GM19452 (cell line): ENCODE results near the gene KCNJ4.

Source experiments
- ATAC-seq: cut with Tn5 transposase; IDR thresholded peaks from one replicate; pipeline ENCODE4 v1.9.1; 2021; ENCODE audit not compliant: unreplicated experiment

KCNJ4 gene

GRCh38 chr22:38453996-38454352, 1.0 kb downstream of the KCNJ4 start:
- no peak for ATAC-seq

GRCh38 chr22:38453066-38453672, 1.8 kb downstream of the KCNJ4 start:
- ATAC-seq, result no peak

GRCh38 chr22:38452373-38453065, 2.5 kb downstream of the KCNJ4 start:
- no peak for ATAC-seq

DNA sequence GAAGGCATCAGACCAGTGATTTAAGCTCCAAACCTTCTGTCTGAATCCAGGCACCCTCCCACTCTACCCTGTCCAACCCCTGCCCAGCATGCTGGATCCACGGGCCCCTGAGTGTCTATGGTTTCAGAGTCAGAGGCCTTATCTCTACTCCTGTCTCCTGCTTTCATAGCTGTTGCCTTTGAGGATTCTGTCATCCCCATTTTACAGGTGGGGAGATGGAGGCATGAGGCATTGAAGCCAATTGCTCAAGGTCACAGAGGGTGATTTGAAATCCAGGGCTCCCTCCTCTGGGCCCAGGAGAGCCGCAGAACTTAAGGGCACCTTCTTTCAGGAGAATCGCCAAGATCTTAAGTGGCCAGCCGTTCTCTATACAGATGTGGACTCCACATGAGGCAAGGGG, 3.1 kb downstream of the KCNJ4 start:
- no peak for ATAC-seq

DNA sequence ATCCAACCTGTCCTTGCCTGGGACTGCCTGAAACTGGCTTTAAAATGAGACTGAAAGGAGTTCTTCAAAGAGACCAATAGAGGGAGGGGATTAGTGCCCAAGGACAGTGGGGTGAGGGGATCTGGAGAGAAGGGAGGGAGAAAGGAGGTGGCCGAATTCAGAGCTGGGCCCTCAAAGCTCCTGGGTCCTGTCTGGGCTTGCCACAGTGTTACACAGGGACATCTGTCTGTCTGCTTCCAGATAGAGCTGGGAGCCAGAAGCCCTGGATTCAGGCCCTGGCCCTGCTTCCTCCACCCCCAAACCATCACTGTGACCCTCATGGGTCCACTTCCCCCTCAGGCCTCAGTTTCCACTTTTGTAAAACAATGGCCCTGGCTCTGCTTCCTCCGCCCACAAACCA, 3.6 kb downstream of the KCNJ4 start:
- no peak for ATAC-seq

DNA sequence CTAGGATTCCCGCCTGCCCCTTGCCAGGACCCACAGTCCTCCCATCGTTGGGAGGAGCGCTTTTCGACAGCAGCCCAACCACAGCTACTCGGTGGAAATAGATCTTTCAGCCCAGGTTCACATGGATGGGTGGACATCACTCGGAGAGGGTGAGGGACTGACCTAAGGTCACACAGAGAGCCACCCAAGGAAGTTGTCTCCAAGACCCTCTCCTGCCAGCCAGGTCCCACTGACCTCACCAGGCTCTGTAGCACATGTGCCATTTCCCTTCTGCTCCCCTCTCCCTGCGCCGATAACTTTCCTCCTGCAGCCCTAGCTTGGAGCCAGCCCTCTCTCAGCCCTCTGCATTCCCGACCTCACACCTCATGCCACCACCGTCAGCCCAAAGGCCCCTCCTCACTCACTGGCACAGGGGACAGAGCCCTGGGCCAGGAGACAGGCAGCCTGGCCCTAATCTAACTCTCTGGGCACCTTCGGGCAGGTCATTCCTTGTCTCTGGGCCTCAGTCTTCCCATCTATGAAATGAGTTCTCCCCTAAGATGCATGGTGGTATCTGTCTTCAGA, 4.7 kb downstream of the KCNJ4 start:
- no peak for ATAC-seq

GRCh38 chr22:38449776-38450175, 5.2 kb downstream of the KCNJ4 start:
- no peak for ATAC-seq

DNA sequence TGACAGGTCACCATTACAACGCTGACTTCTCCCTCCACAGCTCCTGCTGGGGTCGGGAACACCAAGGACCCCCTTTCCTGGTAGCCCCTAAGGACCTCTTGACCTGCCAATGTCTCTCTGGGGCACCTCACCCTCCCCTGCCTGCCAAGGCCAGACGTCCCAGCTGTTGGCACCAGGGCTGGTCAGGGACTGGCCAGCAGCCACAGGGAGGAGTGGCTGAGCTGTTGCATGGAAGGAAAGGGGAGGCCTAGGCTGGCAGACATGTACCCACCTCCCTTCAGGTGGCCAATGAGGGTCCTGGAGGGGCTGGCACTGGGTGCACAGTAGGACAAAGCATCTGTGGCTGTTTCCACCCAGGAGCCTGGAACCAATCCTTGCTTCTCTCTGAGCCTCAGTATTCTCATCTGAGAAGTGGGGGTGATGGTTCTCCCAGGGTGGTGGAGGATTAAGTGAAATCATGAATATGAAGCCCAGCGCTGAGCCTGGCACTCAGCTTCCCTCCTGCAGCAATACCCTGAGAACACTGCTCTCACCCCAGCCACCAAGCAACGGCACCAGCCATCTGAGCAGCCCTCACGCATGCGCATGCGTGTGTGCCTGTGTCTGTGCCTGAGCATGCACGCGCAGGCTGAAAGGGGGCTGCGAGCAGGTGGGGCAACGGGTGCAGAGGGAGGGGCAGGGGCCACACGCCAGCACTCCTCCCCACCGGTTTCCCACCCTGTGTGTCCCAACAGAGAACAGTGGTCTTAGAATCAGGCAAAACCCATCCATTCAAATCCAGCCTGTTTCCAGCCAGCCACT, 5.9 kb downstream of the KCNJ4 start:
- ATAC-seq, result no peak

DNA sequence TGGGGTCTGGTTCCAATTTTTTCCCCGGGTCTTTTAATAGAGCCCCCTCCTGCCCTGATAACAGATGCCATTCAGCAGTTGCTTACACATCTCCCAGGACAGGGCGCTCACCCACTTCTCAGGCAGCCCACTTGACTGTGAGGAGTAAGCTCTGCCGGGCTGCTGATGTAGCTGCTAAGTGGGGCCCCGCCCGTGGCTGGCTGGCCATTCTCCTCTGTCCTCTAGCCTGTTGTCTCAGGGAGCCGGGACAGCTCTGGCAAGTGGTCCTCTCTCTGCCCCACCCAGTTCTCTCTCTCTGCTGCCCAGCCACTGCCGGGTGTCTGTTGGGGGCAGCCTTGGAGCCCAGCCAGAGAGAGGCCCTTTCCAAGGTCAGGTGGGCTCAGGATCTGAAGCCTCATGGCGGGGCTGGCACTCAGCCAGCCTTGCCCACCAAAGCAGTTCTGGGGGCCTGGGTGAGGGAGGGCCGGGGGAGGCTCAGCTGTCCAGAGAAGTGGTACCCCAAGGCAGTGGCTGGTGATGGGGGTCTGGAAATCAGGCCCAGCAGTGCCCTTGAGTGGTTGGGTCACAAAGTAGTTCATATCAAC, 8.9 kb downstream of the KCNJ4 start:
- ATAC-seq, result no peak

GRCh38 chr22:38444783-38445182, 10.2 kb downstream of the KCNJ4 start:
- no peak for ATAC-seq

DNA sequence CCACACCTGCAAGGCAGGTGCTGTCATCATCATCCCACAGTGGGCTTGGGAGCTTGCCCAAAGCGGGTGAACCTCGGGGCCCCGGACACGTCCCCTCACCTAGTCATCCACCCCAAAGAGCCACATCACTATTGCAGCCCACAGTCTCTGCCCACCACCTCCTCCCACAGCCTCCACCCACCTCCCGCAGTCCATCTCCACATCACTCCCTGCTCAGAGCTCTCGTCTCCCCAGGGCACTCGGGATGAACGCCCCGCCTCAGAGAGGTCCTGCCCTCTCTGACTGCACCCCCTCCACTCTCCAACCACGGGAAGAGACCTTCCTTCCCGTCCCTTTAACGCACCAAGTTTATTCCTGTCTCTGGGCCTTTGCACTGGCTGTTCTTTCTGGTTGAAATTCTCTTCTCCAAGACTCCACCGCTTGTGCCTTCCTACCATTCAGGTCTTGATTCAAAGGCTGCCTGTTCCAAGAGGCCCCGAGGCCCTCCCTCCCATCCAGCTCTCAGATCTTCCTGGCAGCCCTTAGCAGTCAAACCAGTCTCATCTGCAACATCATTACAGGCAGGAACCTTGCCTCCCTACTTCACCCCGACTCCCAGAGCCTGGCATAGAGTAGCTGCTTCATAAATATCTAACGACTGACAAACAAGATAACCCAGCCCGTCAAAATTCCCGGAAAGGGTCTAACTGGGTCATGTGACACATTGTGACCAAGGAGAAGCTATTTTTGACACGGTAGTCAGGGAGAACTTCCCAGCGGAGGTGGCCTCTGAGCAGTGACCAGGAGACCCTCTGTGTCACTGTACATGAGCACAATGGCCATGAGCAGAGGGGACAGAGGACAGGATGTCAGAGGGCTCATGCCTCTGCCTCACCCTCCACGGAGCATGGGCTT, 11.1 kb downstream of the KCNJ4 start:
- ATAC-seq, result no peak

GRCh38 chr22:38442967-38443627, 11.9 kb downstream of the KCNJ4 start:
- ATAC-seq, result no peak

GRCh38 chr22:38441620-38442287, 13.2 kb downstream of the KCNJ4 start:
- ATAC-seq, result no peak

GRCh38 chr22:38440747-38441350, 14.2 kb downstream of the KCNJ4 start:
- no peak for ATAC-seq

DNA sequence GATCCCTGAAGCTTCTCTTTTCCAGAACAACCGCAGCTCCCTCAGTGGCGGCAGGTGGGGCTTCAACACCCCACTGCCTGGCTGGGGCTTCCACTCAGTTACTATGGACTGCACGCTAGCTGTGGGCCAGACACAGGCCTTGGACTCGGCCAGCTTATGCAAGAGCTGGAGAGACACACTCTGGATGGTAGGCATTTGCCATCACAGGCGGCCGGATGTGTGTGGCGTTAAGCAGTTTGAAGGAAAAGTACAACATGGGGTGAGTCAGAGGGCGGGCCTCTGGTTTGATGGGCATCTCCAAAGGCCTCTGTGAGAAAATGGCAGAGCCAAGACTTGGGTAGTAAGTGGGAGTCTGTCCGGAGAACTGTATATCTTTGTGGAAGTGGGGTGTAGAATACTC, 17.6 kb downstream of the KCNJ4 start:
- ATAC-seq, result no peak

DNA sequence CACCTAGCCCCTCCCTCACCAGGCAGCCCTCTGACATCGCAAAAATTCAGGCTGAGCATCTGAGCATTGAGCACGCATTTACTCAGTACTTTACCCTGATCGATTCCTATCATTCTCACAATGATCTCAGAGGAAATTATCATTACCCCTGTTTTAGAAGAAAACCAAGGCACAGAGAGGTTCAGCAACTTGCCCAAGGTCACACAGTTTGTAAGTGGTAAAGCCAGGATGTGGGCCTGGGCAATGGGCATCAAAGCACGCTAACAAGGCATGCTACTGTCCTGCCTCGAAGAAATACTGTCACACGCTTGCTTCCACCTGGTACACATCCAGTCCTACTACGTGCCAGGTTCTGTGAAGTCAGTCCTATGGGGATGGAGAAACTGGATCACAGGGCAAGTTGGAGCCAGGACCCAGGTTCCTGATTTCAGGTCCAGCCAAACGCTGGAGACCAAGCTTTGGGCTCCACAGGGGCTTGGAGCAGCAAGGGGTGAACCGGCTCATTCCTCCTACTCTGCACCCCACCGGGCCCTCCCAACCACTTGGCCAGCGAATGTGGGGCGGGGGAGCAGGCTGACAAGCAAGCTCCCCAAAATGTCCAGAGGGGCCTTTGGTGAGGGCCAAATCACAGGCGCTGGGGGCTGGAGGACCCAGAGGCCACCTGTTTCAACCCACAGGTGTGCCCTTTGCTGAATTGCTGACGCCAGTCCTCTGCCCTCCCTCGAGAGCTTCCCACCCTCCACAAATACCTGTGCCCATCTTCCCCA, 18.2 kb downstream of the KCNJ4 start:
- ATAC-seq, result no peak

GRCh38 chr22:38435965-38436364, 19.0 kb downstream of the KCNJ4 start:
- ATAC-seq, result no peak

DNA sequence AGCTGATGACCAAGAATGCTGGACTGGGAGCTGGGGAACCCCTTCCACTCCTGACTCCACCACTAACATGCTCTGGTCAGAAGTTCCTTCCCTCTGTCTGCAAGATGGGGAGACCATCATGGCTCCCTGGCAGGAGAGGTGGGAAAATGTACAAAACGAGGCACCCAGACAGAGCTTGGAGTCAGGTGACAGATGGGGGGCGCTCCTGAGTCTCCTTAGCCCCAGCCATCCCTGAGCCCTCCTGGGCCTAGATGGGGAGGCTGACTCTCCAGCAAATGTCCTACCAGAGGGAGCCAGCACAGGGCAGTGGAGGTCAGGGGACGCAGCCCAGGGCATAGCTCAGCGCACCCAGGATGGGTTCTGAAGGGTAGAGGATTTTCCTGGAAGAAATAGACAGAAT, 20.0 kb downstream of the KCNJ4 start:
- no peak for ATAC-seq
